Limb (tissue), 2 donors: ENCODE data around the gene WHRN.
A peak's percentile ranks its signal among the peaks of the same experiment; 100 is the strongest.

Source experiments
- DNase-seq, 2 donors: peaks; one replicate each; pipeline ENCODE4 v3.0.0-alpha.2; 2016; ENCODE audit errors: extremely low spot score in 2 of 2

The WHRN gene

GRCh38 chr9:114400772-114401171, 104.5 kb downstream of the WHRN start:
- DNase-seq, result no peak

GRCh38 chr9:114400219-114400618, 105.1 kb downstream of the WHRN start:
- DNase-seq, result no peak

- no peak for DNase-seq
Measured at GRCh38 chr9:114399381-114399780, 105.9 kb downstream of the WHRN start.

GRCh38 chr9:114397848-114398605, 107.2 kb downstream of the WHRN start:
- peak; percentile 88 to 95 for DNase-seq

GRCh38 chr9:114397219-114397847, 107.9 kb downstream of the WHRN start:
- no peak for DNase-seq

- DNase-seq, result no peak
Measured at GRCh38 chr9:114396558-114397218, 108.6 kb downstream of the WHRN start.

- no peak for DNase-seq
Measured at GRCh38 chr9:114395768-114396167, 109.5 kb downstream of the WHRN start.

GRCh38 chr9:114395334-114395617, 110.0 kb downstream of the WHRN start:
- DNase-seq, result no peak

- peak in 1 of 2 donors; percentile 70 for DNase-seq
Measured at GRCh38 chr9:114394523-114395333, 110.5 kb downstream of the WHRN start.

- no peak for DNase-seq
Measured at GRCh38 chr9:114392749-114393112, 112.5 kb downstream of the WHRN start.

GRCh38 chr9:114390952-114391351, 114.3 kb downstream of the WHRN start:
- no peak for DNase-seq

- no peak for DNase-seq
Measured at GRCh38 chr9:114389612-114390368, 115.5 kb downstream of the WHRN start.

GRCh38 chr9:114388764-114389375, 116.4 kb downstream of the WHRN start:
- DNase-seq, result no peak

GRCh38 chr9:114388357-114388682, 117.0 kb downstream of the WHRN start:
- no peak for DNase-seq

- peak; percentile 86 to 87 for DNase-seq
Measured at GRCh38 chr9:114387680-114388356, 117.5 kb downstream of the WHRN start, which contains the start of gene AKNA. TSS of gene AKNA (minus strand) at chr9:114387982. CDS start at chr9:114381333, 6,649 bp downstream.

GRCh38 chr9:114386886-114387679, 118.2 kb downstream of the WHRN start:
- peak in 1 of 2 donors; percentile 74 for DNase-seq

- DNase-seq, result no peak
Measured at GRCh38 chr9:114386361-114386885, 118.8 kb downstream of the WHRN start.

- no peak for DNase-seq
Measured at GRCh38 chr9:114385397-114386181, 119.7 kb downstream of the WHRN start.
